HEK293 (cell line): ENCODE measurements around the gene ANAPC16.

ENCODE experiments used
- BCL11B ChIP-seq: fragments of 450-650 bp; formaldehyde crosslinking; IDR thresholded peaks from 2 replicates; pipeline ENCODE4 v1.5.1; 2016; ENCODE audit warnings: low read depth, missing biosample characterization, missing genetic modification characterization
- ZNF19 ChIP-seq: fragments of 450-650 bp; formaldehyde crosslinking; IDR thresholded peaks from 2 replicates; pipeline ENCODE4; 2016; ENCODE audit warnings: missing biosample characterization, missing genetic modification characterization, low read depth
- ZNF23 ChIP-seq: fragments of 450-650 bp; formaldehyde crosslinking; IDR thresholded peaks from 2 replicates; pipeline ENCODE4 v1.5.1; 2016; ENCODE audit warnings: missing biosample characterization, missing genetic modification characterization, borderline replicate concordance
- ZNF274 ChIP-seq, 2 experiments: fragments of 200-500 bp in 1 of 2; fragments of 450-650 bp in 1 of 2; sonication (Bioruptor generic) in 1 of 2; formaldehyde crosslinking in 1 of 2; IDR thresholded peaks; 2 replicates each; pipeline versions ENCODE4 v1.5.1 to v1.6.1; 2014 to 2016; ENCODE audit warnings: borderline replicate concordance in 1 of 2, inconsistent platforms in 1 of 2, low read length in 1 of 2, missing biosample characterization in 1 of 2, missing genetic modification characterization in 1 of 2
- ZNF514 ChIP-seq: fragments of 450-650 bp; formaldehyde crosslinking; IDR thresholded peaks from 2 replicates; pipeline ENCODE4 v1.5.1; 2016; ENCODE audit warnings: missing biosample characterization, missing genetic modification characterization
- ZNF777 ChIP-seq: fragments of 450-650 bp; formaldehyde crosslinking; IDR thresholded peaks from 2 replicates; pipeline ENCODE4 v1.5.1; 2017; ENCODE audit warnings: missing biosample characterization, missing genetic modification characterization, borderline replicate concordance
- TF ChIP-seq, protein P1 (sequence below): fragments of 450-650 bp; formaldehyde crosslinking; IDR thresholded peaks from 2 replicates; pipeline ENCODE4 v1.5.1; 2016; ENCODE audit warnings: missing biosample characterization, missing genetic modification characterization
- TF ChIP-seq, protein P2 (sequence below): fragments of 450-650 bp; formaldehyde crosslinking; IDR thresholded peaks from 2 replicates; pipeline ENCODE4 v1.5.1; 2016; ENCODE audit warnings: missing biosample characterization, missing genetic modification characterization
- TF ChIP-seq, protein P3 (sequence below): fragments of 450-650 bp; formaldehyde crosslinking; IDR thresholded peaks from 2 replicates; pipeline ENCODE4 v1.5.1; 2017; ENCODE audit warnings: missing biosample characterization, mild to moderate bottlenecking, missing genetic modification characterization, moderate library complexity
- TF ChIP-seq, protein P4 (sequence below): sonication (generic); formaldehyde crosslinking; IDR thresholded peaks from 2 replicates; pipeline ENCODE4 v1.8.1; 2022; ENCODE audit warnings: mild to moderate bottlenecking, moderate library complexity, missing genetic modification reagents

DNA sequence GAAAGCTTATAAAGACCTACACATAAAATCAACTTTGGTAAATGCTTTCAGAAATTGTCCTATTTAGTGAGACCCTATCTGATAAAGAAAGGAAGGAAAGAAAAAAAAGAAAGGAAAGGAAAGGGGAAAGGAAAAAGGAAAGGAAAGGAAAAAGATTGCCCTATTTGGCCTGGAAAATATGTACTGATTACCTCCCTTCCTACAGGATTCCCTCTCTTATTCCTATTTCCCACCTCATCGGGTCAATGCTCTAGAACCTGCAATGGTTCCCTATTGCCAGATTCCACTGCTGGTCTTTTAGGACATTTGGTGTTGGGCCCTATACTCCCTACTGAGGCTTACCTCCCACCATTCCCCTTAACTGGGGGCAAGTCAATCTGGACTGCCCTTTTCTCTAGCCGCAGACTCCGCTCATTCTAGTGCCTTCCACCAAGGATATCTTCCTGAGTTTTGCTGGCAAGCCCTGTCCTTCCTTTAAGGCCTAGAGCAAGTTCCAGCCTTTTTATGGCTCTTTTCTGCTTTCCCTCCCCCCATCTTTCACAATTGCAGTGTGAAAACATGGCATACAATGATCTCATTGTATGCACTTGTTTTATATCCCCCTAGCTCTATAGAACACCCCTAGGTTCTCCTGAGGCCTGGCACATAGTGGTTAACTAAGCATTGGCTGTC is 62.3 kb downstream of the ANAPC16 start:
- TF ChIP-seq ZNF23 (tag by site-specific recombination) (no peak), ZNF274 (IDR thresholded peaks at IDR 0.05; ENCODE audit: low read length) (no peak), ZNF274 (tag by site-specific recombination; IDR thresholded peaks at IDR 0.05; ENCODE audit: borderline replicate concordance) (no peak), ZNF514 (tag by site-specific recombination) (no peak), BCL11B (tag by site-specific recombination) (no peak), ZNF19 (tag by site-specific recombination) (no peak), ZNF777 (no peak)
- TF ChIP-seq, protein P1, sequence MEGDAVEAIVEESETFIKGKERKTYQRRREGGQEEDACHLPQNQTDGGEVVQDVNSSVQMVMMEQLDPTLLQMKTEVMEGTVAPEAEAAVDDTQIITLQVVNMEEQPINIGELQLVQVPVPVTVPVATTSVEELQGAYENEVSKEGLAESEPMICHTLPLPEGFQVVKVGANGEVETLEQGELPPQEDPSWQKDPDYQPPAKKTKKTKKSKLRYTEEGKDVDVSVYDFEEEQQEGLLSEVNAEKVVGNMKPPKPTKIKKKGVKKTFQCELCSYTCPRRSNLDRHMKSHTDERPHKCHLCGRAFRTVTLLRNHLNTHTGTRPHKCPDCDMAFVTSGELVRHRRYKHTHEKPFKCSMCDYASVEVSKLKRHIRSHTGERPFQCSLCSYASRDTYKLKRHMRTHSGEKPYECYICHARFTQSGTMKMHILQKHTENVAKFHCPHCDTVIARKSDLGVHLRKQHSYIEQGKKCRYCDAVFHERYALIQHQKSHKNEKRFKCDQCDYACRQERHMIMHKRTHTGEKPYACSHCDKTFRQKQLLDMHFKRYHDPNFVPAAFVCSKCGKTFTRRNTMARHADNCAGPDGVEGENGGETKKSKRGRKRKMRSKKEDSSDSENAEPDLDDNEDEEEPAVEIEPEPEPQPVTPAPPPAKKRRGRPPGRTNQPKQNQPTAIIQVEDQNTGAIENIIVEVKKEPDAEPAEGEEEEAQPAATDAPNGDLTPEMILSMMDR (tag by site-specific recombination), result no peak
- TF ChIP-seq, protein P2, sequence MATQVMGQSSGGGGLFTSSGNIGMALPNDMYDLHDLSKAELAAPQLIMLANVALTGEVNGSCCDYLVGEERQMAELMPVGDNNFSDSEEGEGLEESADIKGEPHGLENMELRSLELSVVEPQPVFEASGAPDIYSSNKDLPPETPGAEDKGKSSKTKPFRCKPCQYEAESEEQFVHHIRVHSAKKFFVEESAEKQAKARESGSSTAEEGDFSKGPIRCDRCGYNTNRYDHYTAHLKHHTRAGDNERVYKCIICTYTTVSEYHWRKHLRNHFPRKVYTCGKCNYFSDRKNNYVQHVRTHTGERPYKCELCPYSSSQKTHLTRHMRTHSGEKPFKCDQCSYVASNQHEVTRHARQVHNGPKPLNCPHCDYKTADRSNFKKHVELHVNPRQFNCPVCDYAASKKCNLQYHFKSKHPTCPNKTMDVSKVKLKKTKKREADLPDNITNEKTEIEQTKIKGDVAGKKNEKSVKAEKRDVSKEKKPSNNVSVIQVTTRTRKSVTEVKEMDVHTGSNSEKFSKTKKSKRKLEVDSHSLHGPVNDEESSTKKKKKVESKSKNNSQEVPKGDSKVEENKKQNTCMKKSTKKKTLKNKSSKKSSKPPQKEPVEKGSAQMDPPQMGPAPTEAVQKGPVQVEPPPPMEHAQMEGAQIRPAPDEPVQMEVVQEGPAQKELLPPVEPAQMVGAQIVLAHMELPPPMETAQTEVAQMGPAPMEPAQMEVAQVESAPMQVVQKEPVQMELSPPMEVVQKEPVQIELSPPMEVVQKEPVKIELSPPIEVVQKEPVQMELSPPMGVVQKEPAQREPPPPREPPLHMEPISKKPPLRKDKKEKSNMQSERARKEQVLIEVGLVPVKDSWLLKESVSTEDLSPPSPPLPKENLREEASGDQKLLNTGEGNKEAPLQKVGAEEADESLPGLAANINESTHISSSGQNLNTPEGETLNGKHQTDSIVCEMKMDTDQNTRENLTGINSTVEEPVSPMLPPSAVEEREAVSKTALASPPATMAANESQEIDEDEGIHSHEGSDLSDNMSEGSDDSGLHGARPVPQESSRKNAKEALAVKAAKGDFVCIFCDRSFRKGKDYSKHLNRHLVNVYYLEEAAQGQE (tag by site-specific recombination), result no peak
- TF ChIP-seq, protein P3, sequence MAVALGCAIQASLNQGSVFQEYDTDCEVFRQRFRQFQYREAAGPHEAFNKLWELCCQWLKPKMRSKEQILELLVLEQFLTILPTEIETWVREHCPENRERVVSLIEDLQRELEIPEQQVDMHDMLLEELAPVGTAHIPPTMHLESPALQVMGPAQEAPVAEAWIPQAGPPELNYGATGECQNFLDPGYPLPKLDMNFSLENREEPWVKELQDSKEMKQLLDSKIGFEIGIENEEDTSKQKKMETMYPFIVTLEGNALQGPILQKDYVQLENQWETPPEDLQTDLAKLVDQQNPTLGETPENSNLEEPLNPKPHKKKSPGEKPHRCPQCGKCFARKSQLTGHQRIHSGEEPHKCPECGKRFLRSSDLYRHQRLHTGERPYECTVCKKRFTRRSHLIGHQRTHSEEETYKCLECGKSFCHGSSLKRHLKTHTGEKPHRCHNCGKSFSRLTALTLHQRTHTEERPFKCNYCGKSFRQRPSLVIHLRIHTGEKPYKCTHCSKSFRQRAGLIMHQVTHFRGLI (tag by site-specific recombination), result no peak
- TF ChIP-seq, protein P4, sequence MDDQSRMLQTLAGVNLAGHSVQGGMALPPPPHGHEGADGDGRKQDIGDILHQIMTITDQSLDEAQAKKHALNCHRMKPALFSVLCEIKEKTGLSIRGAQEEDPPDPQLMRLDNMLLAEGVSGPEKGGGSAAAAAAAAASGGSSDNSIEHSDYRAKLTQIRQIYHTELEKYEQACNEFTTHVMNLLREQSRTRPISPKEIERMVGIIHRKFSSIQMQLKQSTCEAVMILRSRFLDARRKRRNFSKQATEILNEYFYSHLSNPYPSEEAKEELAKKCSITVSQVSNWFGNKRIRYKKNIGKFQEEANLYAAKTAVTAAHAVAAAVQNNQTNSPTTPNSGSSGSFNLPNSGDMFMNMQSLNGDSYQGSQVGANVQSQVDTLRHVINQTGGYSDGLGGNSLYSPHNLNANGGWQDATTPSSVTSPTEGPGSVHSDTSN (CRISPR knock-in tag), result no peak
